Ishikawa (cell line): ENCODE measurements around the gene ARNT2.

ENCODE experiments used
- CEBPB ChIP-seq: IDR thresholded peaks from 2 replicates; pipeline ENCODE4 v1.6.1; 2012
- CREB1 ChIP-seq: IDR thresholded peaks from 2 replicates; pipeline ENCODE4 v1.6.1; 2012; ENCODE audit warnings: low read depth
- EGR1 ChIP-seq: IDR thresholded peaks from 2 replicates; pipeline ENCODE4 v1.6.1; 2012
- EP300 ChIP-seq: IDR thresholded peaks from 2 replicates; pipeline ENCODE4 v1.6.1; 2012; ENCODE audit warnings: borderline replicate concordance
- FOXM1 ChIP-seq: IDR thresholded peaks from 2 replicates; pipeline ENCODE4 v1.6.1; 2012; ENCODE audit warnings: low read depth, borderline replicate concordance
- MAX ChIP-seq: IDR thresholded peaks from 2 replicates; pipeline ENCODE4 v1.6.1; 2012
- NFIC ChIP-seq: IDR thresholded peaks from 2 replicates; pipeline ENCODE4 v1.6.1; 2012
- RAD21 ChIP-seq: IDR thresholded peaks from 2 replicates; pipeline ENCODE4 v1.6.1; 2012; ENCODE audit warnings: low read depth
- REST ChIP-seq: IDR thresholded peaks from 2 replicates; pipeline ENCODE4 v1.6.1; 2012; ENCODE audit warnings: low read depth, mild to moderate bottlenecking
- TAF1 ChIP-seq: IDR thresholded peaks from 2 replicates; pipeline ENCODE4 v1.6.1; 2012; ENCODE audit warnings: low read depth, mild to moderate bottlenecking
- TCF12 ChIP-seq: IDR thresholded peaks from 2 replicates; pipeline ENCODE4 v1.6.1; 2012; ENCODE audit warnings: low read depth
- TEAD4 ChIP-seq: IDR thresholded peaks from 2 replicates; pipeline ENCODE4 v1.6.1; 2012
- USF1 ChIP-seq: IDR thresholded peaks from 2 replicates; pipeline ENCODE4 v1.6.1; 2012
- YY1 ChIP-seq: IDR thresholded peaks from 2 replicates; pipeline ENCODE4 v1.6.1; 2012; ENCODE audit warnings: low read depth
- ZBTB7A ChIP-seq: IDR thresholded peaks from 2 replicates; pipeline ENCODE4 v1.6.1; 2012; ENCODE audit warnings: low read depth

Gene ARNT2

GRCh38 chr15:80530737-80531365 is 126.7 kb downstream of the ARNT2 start:
- no peak for TF ChIP-seq EGR1
- no peak for TF ChIP-seq FOXM1
- TF ChIP-seq CREB1, result no peak
- TF ChIP-seq RAD21, result no peak
- no peak for TF ChIP-seq REST
- no peak for TF ChIP-seq USF1
- TF ChIP-seq MAX, result no peak
- no peak for TF ChIP-seq CEBPB
- no peak for TF ChIP-seq ZBTB7A

- TF ChIP-seq YY1, result no peak
- no peak for TF ChIP-seq NFIC
- TF ChIP-seq REST, result no peak
- TF ChIP-seq TAF1, result no peak
- TF ChIP-seq ZBTB7A, result no peak
- TF ChIP-seq CREB1, result no peak
- TF ChIP-seq EP300, result no peak
- TF ChIP-seq CEBPB, result no peak
- no peak for TF ChIP-seq TCF12
- TF ChIP-seq EGR1, result no peak
- TF ChIP-seq USF1, result no peak
- no peak for TF ChIP-seq RAD21
Observed at GRCh38 chr15:80531388-80531787, 127.2 kb downstream of the ARNT2 start.

GRCh38 chr15:80531796-80532195 is 127.6 kb downstream of the ARNT2 start:
- TF ChIP-seq YY1, result no peak
- TF ChIP-seq TEAD4, result no peak
- no peak for TF ChIP-seq TAF1
- no peak for TF ChIP-seq REST
- TF ChIP-seq EGR1, result no peak

GRCh38 chr15:80533790-80534333 is 129.7 kb downstream of the ARNT2 start:
- TF ChIP-seq USF1 (no peak), YY1 (no peak), CEBPB (no peak), ZBTB7A (no peak), NFIC (no peak), TEAD4 (no peak), CREB1 (no peak)

- TF ChIP-seq CEBPB (no peak), TAF1 (no peak)
Observed at GRCh38 chr15:80536231-80536630, 132.0 kb downstream of the ARNT2 start.
